NCI-H82 (cell line): ENCODE data around the gene GGCT.
"Not testable (repeated sequence)": the region's sequence is repeated elsewhere in the genome, so short reads cannot be mapped to it uniquely, and the experiment has no call there.

Source experiments
- DNase-seq: peaks from one replicate; lab custom pipeline; 2025; lab: John Stamatoyannopoulos, UW

The GGCT gene, protein sequence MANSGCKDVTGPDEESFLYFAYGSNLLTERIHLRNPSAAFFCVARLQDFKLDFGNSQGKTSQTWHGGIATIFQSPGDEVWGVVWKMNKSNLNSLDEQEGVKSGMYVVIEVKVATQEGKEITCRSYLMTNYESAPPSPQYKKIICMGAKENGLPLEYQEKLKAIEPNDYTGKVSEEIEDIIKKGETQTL

DNA sequence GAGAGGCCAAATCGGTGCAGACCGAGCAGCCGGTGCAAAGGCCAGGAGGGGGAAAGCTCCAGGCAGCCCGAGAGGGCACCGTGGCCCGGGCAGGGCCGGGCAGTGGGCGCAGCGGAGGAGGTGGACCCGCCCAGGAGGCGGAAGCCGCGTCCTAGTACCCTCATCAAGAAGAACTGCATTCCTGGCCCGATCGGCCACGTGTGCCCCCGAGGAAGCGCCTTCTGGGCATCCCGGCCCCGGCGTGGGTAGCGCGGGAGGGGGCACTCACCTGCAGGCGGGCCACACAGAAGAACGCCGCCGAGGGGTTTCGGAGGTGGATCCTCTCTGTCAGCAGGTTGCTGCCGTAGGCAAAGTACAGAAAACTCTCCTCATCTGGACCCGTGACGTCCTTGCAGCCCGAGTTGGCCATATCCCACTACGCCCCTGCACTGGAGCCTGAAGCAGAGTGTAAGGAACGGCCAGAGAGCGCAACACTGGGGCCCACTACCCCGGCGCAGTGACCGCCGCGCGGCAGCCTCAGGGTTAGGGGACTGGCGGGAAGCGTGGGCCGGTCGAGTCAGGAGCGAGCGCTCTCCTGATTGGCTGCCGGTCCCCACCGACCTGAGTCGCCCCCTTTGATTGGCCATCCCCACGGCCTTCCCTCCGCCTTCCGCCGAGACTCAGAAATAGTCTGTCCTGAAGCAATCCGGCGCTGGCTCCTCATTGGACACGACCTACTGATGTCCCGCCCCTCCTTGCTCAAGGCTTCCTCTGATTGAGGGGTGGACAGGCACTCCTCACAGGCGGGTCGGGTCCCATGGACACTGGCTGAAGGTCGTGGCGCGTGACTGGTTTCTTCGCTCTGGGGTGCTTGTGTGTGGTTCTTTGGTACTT lies at the start of gene GGCT:
GGCT (minus strand) TSS at position 529 of the 873 bp plus-strand sequence; CDS start at position 409, 120 bp downstream.
- DNase-seq: peak; percentile 100

DNA sequence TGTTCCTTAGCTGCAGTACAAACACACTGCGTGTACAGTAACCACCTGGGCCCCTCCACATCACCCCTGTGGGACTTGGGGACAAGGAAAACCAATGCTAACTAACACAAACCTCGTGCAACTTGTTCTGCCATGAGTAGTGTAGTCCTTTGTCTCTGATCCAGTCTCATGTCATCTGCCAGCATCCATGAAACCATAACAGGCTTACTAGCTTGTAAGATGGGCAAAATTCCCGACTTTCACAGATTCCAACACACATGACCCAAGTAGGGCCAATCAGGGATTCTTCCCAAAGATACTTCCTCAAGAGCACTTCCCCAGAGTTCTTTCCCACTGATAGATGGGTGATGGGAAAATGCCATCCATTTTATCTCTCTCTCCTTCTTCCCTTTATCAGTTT lies 48.9 kb upstream of the GGCT start:
- no peak for DNase-seq

DNA sequence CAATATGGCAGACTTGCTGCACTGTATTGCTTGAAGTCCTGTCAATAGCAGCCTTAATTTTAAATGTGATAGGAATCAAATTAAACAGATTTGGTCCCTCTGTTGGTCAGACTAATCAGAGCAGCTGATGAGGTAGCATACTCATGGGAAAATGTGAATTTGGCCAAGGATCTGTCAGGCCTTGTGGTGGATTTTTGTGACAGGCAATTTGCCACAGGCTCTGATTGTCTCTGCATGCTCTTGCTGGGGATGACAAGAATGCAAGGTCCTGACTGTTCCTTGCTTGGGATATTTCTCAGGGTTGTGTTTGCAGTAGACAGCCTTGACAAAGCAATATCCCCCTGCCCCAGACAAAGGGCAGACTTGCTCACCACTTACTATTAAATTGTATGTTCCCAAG lies 48.5 kb upstream of the GGCT start:
- DNase-seq: no peak

DNA sequence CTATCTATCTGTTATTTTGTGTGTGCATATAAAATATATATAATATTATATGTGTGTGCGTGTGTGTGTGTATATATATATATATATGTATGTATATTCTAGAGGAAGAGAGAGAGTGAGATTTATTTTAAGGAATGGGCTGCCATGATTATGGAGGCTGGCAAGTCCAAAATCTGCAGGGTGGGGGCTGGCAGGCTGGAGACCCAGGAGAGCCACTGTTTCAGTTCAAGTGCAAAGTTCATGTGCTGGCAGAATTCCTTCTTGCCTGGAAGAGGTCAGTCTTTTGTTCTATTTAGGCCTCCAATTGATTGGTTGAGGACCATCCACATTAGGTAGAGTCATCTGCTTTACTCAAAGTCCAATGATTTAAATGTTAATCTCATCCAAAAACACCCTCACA lies 47.7 kb upstream of the GGCT start:
- DNase-seq: no peak

DNA sequence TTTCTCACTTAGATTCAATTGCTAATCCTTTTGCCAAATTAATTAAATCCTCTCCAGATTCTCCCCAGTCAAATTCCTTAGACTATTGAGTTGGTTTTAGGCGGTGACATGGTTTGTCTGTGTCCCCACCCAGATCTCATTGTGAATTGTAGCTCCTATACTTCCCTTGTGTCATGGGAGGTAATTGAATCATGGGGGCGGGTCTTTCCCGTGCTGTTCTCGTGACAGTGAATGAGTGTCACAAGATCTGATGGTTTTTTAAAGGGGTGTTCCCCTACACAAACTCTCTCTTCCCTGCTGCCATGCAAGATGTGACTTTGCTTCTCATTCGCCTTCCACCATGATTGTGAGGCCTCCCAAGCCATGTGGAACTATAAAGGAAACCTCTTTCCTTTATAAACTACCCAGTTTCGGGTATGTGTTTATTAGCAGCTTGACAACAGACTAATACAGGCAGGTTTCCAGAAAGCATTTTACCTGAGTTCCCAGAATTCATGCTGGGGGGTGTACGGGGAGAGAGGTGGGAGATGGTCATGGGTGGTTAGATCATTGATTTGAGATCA lies 45.4 kb upstream of the GGCT start:
- no peak for DNase-seq

DNA sequence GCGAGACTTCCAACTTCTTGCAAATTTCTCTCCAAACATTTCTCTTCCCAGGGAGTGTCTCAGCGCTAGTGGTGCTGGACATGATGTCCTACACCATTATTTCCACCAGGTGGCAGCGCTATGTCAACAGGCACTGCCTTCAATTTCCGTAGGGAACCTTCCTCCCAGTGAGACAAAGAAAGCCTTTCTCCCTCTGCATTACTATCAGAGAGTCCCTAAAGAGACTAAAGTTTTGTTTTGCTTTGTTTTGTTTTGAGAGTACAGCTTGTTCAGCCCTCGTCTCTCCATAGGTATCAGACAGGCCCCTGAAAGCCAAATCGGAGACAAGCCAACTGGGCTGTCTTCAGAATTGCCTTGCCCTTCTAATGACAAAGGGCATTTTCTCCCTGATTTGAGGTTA lies 44.2 kb upstream of the GGCT start:
- peak; percentile 83 for DNase-seq

DNA sequence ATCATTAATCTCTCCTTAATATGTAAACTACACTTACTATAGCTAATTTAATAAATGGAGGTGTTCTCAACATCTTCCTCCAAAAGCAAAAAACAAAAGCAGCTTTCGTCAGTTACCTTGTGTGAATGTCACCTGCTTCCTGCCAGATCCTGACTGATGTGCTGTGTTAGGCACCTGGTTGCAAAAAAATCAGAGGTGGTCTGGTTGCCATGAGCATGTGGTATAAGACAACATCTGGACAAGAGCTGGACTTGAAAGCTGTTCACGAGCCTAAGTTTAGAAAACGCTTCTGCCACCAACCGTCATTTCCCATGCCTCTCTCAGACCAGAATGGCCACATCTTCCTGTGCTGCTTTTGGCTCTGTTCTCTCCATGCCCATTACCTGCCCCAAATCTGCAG lies 42.0 kb upstream of the GGCT start:
- DNase-seq: no peak

DNA sequence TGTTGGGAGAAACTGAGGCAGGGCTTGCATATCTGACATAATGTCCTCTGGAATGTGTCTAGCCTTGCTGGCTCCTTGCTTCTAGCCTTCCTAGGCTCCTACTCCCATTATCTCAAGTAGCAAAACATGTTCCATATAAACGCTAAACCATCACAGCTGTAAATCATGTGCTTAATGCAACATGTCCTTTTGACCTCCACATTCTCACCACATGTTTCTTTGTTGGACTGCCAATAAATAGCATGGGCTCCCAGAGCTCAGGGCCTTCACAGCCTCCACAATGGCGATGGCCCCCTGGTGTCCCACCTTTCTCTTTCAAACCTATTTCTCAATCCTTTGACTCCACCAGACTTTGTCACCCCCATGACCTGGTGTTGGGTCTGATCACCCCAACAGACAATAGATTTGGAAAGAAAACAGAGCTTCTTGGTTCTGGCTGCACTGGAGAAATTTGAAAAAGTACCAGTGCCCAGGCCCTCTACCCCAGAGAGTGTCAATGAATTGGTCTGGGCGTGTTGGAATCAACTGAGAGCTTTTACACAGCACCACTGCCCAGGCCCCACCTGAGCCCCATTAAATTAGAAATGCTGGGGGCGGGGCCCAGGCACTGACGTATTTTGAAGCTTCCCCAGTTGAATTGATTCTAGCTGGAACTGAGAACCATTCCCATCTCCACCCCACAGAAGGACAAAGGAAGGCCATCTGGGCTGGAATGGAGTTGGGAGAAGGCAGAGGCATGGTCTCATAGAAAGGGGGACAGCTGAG lies 41.3 kb upstream of the GGCT start:
- DNase-seq: no peak

DNA sequence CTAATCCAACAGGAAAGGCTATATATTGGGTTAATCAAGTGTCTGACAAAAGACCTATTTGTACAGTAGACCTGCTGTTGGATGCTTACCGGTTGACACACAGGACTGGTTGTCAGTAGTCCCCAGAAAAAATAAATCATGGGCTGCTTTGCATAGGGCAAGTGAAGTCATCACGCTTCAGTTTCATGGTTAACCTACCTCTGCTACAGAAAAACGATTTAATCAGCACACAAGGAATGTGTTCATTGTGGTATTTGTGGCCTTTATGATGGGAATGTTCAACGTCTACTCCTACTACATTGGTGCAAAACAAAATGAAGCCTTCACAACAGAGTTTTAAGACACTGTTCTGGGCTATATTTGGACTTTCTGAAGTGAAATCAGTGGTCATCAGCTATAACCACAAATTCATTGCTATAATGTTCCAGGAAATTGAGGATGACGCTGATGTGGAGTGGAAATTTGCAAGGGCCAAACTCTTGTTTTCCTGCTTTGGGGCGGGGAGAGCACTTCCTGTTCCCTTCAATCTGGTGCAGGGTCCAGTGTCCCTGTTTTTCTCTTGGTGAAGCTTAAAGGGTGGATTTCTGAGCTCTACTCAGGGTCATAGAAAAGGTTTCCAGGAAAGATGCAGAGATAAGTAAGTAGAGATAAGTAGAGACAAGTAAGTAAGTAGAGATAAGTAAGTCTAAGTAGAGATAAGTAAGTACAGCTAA lies 39.3 kb upstream of the GGCT start:
- DNase-seq: no peak

DNA sequence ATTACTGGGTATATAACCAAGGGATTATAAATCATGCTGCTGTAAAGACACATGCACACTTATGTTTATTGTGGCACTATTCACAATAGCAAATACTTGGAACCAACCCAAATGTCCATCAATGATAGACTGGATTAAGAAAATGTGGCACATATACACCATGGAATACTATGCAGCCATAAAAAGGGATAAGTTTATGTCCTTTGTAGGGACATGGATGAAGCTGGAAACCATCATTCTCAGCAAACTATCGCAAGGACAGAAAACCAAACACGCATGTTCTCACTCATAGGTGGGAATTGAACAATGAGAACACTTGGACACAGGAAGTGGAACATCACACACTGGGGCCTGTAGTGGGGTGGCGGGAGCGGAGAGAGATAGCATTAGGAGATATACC lies 38.5 kb upstream of the GGCT start:
- not testable (repeated sequence) for DNase-seq

DNA sequence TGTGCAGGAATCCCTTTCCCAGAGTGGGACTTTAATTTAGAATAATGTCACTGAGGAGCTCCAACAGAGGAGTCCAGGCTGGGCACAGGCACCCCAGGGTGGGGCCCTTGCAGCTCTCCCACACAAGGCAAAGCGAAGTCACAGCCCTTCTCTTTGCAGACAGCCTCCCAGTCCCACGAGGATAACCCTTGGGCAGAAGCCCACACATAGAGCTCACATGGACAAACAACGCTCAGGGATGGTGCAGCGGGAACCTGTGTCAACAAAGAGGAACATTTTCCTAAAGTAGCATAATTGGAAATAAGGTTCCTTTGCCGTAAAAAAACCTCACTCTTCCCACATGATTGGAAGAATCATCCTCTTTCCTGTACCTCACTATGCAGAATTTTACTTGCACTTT lies 29.3 kb upstream of the GGCT start:
- no peak for DNase-seq

DNA sequence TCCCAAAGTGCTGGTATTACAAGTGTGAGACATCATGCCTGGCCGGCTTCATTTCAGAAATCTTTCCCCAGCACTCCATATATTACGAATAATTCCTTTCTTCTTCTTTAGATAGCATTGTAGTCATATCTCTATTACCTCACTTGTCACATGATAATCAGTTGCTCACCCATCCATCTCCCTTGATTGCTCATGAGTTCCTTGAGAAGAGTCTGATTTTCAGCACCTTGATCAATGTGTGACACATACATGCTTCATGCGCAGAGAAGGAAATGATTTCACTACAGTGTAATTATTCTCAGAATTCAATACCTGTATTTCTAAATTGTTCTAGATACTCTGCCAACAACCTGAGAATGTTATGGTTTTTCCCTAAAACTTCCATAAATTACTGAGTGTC lies 26.7 kb upstream of the GGCT start:
- no peak for DNase-seq

DNA sequence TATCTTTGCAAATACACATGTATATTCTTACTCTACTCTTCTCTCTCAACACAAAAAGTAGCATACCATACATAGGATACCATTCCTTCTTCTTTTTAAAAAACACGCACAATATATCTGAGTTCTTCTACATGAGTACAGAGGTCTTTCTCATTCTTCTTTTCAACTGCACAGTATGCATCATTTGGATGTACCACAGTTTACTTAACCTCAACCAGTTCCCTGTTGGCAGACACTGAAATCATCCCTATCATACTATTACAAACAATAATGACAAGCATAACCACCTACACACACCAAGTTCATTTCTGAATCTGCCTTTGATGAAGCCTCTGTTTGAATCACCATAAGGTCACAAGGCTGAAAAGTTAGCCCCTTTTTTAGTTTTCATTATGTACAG lies 25.7 kb upstream of the GGCT start:
- DNase-seq: no peak

DNA sequence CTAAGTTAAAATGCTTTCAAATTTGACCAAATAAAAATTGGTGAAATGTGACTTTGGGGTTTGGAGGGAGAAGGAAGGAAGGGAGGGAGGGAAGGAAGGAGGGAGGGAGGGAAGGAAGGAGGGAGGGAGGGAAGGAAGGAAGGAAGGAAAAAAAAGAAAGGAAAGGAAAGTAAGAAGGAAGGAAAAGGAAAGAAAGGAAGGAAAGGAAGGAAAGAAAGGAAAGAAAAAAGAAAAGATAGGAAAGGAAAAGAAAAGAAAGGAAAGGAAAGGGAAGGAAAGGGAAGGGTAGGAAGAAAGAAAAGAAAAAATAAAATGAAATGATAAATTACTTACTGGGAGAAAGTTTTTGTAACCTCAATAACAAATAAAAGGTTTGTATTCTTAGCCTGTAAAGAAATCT lies 24.1 kb upstream of the GGCT start:
- DNase-seq: no peak

DNA sequence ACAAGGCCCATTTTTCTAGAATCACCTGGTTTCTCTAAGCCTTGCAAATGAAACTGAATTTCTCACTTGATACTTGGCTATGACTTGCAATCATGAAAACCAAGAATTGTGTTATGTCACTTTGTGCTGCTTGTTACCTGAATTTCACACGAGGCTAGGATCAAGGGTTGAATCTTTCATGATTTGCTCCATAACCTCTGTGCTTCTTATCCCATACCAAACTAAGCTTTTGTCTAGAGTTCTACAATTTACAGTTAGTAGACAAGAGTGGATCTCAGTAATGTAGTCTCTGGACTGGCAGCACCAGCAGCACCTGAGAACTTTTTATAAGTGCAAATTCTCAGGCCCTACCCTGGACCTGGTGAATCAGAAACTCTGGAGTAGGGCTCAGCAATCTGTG lies 22.7 kb upstream of the GGCT start:
- not testable (repeated sequence) for DNase-seq

DNA sequence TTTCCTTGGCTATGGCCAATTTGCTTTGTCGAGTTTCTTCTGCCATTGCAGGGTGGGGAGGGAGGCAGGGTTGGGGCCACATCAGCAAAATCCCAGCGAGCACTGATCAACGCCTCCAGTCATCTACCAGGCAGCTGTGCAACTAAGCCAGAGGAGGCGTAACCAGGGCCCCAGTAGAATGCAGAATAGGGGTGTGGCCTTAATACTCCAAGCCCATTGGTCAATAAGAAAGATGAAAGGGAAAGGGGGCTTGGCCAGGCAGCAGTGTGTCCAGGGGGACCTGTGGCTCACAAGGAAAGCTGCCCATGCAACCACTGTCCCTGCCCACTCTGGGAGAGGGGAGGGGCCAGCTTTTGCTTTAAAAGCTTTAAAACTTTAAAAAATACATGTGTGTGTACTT lies 21.5 kb upstream of the GGCT start:
- peak; percentile 57 for DNase-seq

DNA sequence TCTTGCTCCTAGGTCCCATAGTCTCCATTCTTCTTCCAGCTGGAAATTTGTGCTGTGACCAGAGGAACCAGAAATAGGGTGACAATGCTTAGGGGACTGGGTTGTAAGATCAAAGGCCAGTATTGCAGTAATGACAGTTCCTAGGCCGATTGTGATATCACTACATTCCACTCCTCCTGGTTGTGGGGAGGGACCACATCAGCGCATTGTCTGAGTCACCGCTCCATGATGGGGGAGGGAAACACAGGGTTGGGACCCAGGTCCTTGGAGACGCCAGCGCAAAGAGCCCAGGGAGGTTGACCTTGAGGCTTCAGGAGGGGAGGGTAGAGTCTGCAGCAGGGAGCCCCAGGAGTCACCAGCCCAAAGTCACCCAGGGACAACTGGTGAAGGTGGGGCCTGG lies 20.8 kb upstream of the GGCT start:
- no peak for DNase-seq

DNA sequence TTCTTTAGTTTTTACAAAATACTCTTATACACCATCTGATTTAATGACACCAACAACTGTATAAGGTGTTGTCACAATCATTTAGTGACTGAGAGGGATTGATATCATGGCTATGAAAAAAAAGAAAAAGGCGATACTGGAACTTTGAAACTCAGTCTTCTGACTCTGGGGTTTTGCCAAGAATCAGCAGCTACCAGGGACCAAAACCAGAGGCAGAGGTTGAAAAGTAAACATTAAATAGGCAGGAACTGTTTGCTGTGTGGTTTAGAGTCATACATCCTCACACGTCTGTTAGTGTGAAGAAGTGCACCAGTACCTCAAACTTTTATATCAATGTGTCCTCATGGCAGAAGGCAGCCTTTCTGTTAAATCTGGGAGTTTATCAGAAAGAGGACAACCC lies 19.9 kb upstream of the GGCT start:
- DNase-seq: no peak

DNA sequence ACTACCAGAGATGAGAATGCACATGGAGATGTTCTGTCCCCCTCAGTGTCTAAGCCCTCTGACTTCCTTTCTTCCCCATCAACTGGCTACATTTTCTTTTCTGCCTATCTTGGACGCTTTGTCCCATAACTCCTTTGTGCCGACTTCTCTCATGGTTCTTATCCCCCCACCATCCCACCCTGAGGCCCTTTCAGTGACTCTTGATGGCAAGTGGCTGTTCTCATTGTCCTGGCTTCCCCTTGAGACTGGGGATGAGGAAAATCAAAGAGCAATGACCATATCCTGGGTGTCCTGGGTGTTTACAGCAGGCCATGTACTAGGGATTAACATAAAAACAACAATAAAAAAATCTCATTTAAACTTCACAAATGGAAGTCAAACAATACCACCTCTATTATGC lies 18.8 kb upstream of the GGCT start:
- no peak for DNase-seq

DNA sequence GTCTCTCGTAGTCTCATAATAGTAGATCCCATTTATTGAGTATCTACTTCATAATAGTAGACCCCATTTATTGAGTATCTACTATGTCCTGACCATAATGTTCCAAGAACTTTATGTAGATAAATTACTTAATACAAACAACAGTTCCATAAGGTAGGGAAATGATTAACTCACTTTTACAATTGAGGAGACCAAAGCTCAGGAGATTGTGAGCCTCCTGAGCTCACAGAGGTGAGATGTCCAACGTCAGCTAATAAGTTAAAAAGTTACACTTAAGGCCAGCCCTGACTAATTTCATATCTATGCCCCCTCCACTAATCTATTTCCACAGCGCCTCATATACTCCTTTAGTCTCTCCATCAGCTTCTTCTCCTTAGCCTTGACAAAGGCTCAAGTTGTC lies 17.5 kb upstream of the GGCT start:
- no peak for DNase-seq

DNA sequence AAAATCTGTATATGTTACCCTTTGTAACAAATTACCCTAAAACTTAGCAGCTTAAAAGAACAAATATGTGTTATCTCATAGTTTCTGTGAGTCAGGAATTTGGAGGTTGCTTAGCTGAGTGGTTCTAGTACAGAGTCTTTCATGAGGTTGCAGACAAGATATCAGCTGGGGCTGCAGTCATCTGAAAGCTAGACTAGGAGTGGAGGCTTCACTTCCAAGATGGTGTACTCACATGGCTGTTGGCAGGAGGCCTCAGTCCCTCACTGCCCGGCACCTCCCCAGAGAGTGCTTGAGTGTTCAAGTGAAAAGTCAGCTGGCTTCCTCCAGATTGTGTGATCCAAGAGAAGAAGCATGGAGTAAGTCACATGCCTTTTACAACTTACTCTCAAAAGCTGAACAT lies 16.9 kb upstream of the GGCT start:
- no peak for DNase-seq

DNA sequence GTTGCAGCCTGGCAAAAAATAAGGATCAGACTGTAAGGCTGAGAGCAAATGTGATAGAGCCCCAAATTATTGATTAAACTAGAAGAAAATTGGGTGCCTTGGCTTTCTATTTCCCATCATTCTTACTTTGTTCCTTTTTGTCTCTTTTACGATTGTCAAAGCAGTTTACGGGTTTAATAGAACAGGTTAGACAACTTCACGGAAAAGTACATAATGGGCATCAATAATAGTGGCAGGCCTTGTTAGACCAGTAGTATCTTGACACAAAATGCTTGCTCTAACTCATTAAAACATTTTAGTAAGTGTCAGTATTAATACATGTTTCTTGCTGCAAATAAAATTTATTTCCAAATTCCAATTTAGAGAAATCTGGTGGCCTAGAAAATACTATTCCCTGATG lies 14.5 kb upstream of the GGCT start:
- DNase-seq: no peak
